PC-3 (cell line): Measurements from ENCODE around the gene HNRNPH1. TPM values are rescaled to one million over a fixed set of nuclear protein-coding genes. Genes with fewer than 3 reads are reported as not detected.

Experiments
- ATAC-seq: fragments of 200-7000 bp; cut with Tn5 transposase; 2 replicates; pipeline ENCODE4 v1.9.1; 2020; ENCODE audit warnings: mild to moderate bottlenecking, moderate library complexity
- BruUV-seq: library from RNA; stranded (reverse); fragments of 400-500 nt; replicated peaks from 2 replicates; lab custom pipeline; 2021; lab: Mats Ljungman, UMichigan
- CTCF ChIA-PET: fragments of 300-600 bp; sonication (Branson Sonifier 250); formaldehyde crosslinking; loops from one replicate; lab custom pipeline; 2022; ENCODE audit warnings: antibody characterized with exemption; lab: Charles Lee
- POLR2A ChIA-PET: fragments of 300-600 bp; sonication (Branson Sonifier 250); formaldehyde crosslinking; loops from one replicate; lab custom pipeline; 2022; ENCODE audit warnings: antibody characterized with exemption; ENCODE audit not compliant: unreplicated experiment; lab: Charles Lee
- DNase-seq: peaks from one replicate; pipeline ENCODE4 v3.0.0-alpha.2; 2015
- H2AFZ ChIP-seq: fragments of 300-600 bp; sonication (generic); 2 replicates; pipeline ENCODE4 v1.6.0; 2016; ENCODE audit warnings: antibody characterized with exemption, low read length
- H3F3A ChIP-seq: fragments of 300-600 bp; sonication (generic); one replicate; pipeline ENCODE4 v1.6.0; 2017; ENCODE audit warnings: antibody characterized with exemption, low read length, control low read depth, mild to moderate bottlenecking; ENCODE audit not compliant: unreplicated experiment
- H3K27ac ChIP-seq: fragments of 300-600 bp; sonication (generic); 2 replicates; pipeline ENCODE4 v1.5.1; 2016; ENCODE audit warnings: mild to moderate bottlenecking, low read length
- H3K27me3 ChIP-seq: fragments of 300-600 bp; sonication (generic); 2 replicates; pipeline ENCODE4 v1.6.1; 2016; ENCODE audit warnings: low read length, mixed read lengths
- H3K36me3 ChIP-seq: fragments of 300-600 bp; sonication (generic); 2 replicates; pipeline ENCODE4 v1.6.1; 2016; ENCODE audit warnings: low read depth, mixed run types, low read length, mixed read lengths
- H3K4me1 ChIP-seq: fragments of 300-600 bp; sonication (generic); 2 replicates; pipeline ENCODE4 v1.5.1; 2016; ENCODE audit warnings: low read length; ENCODE audit not compliant: insufficient read depth
- H3K4me2 ChIP-seq: fragments of 300-600 bp; sonication (generic); 2 replicates; pipeline ENCODE4 v1.6.0; 2016; ENCODE audit warnings: low read length
- H3K4me3 ChIP-seq: fragments of 300-600 bp; sonication (generic); 2 replicates; pipeline ENCODE4 v1.5.1; 2016; ENCODE audit warnings: mild to moderate bottlenecking, low read length, mixed read lengths
- H3K79me2 ChIP-seq: fragments of 300-600 bp; sonication (generic); 2 replicates; pipeline ENCODE4 v1.6.1; 2017; ENCODE audit warnings: low read length, mixed read lengths
- H3K9ac ChIP-seq: fragments of 300-600 bp; sonication (generic); 2 replicates; pipeline ENCODE4 v1.6.0; 2016; ENCODE audit warnings: mild to moderate bottlenecking, low read length
- H3K9me2 ChIP-seq: fragments of 300-600 bp; sonication (generic); replicated peaks from 2 replicates; pipeline ENCODE4 v1.6.1; 2016; ENCODE audit warnings: mixed run types, low read length, mixed read lengths
- H3K9me3 ChIP-seq: fragments of 300-600 bp; sonication (generic); 2 replicates; pipeline ENCODE4 v1.6.1; 2016; ENCODE audit warnings: low read length, mixed read lengths
- H4K20me1 ChIP-seq: fragments of 300-600 bp; sonication (generic); 2 replicates; pipeline ENCODE4 v1.6.1; 2016; ENCODE audit warnings: low read length, mixed read lengths
- EZH2 ChIP-seq: fragments of 300-600 bp; sonication (generic); IDR thresholded peaks from one replicate; pipeline ENCODE4 v1.6.1; 2017; ENCODE audit warnings: antibody characterized with exemption, mild to moderate bottlenecking, low read length; ENCODE audit not compliant: unreplicated experiment
- EZH2phosphoT487 ChIP-seq: fragments of 300-600 bp; sonication (generic); IDR thresholded peaks from 2 replicates; pipeline ENCODE4 v1.6.1; 2018; ENCODE audit warnings: mild to moderate bottlenecking, antibody characterized with exemption, low read length, borderline replicate concordance
- intact Hi-C: fragments of 100-400 bp; cut with micrococcal nuclease; formaldehyde crosslinking; loops from 2 replicates; pipeline ENCODE4 v1.9.0; 2023
- total RNA-seq: library from RNA; depleted of rRNA; stranded (reverse); fragments of >200 nt; gene quantifications from 2 replicates; pipeline ENCODE4 v1.2.3, GENCODE V29; 2014
- TF ChIP-seq, protein P1 (sequence below): fragments of 300-600 bp; sonication (generic); conservative IDR thresholded peaks from 2 replicates; pipeline ENCODE4 v1.5.1; 2017; ENCODE audit warnings: antibody characterized with exemption, low read depth, mild to moderate bottlenecking, low read length

The HNRNPH1 gene
- total RNA-seq, 1 experiment from 2014 or later = 533 TPM

DNA sequence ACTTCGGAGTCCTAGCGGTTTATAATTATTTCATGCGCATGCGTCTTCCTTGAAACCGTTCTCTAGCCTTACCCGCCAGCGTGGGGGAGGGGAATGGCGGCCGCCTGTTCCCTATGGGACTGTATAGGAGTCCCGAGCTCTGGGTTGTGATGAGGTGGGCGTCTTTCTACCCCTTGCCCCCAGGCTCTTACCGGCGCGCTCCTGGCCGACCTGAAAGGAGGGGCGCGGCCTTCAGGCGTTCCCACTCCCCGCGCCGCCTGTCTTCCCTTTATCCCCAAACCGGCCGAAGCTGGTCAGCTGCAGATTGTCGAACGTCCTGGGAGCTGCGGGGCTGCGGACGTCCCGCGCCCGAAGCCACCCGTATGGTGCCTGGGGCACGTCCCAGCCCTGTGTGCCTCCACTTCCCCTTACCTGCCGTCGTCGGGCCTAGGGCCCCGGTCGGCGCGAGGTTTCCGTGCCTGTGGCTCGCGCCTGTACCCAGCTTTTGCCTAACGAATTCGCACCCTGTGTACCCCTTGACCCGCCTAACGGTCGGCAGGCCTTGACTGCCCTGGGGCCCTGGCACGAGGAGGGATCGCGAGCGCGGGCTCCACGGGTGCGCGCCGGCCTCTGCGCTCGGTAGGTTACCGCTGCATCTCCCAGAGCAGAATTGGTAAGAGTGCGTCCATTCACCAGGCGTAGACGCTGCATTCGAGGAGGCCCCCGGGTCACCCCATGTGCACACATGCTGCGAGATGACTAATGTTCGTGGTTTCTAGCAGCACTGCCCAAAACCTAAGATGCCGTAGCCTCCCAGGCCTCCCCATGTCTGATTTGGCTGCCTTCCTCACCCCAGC lies 653 bp upstream of the HNRNPH1 start:
- ChIA-PET POLR2A (interaction anchor here (0.6 to 1.2 kb wide), 9 partner anchors 12 to 1417 kb away, joined by 3 to 10 read pairs (median 4); no protein-coding TSS in a partner anchor), CTCF (no interaction called here)
- peaks cover 43% of the 10 kb centered on the region for H3K79me2 ChIP-seq
- peak overlapping the region; percentile 71 for H2AFZ ChIP-seq
- no peaks in the 10 kb centered on the region for H3K9me2 ChIP-seq
- peak overlapping the region; percentile 67 for H3K27ac ChIP-seq
- DNase-seq (peak; percentile 71), ATAC-seq (peak; percentile 58)
- peaks cover 25% of the 10 kb centered on the region for H3K4me1 ChIP-seq
- H4K20me1 ChIP-seq = peaks cover 35% of the 10 kb centered on the region
- TF ChIP-seq EZH2phosphoT487 = no peak
- TF ChIP-seq, protein P1, sequence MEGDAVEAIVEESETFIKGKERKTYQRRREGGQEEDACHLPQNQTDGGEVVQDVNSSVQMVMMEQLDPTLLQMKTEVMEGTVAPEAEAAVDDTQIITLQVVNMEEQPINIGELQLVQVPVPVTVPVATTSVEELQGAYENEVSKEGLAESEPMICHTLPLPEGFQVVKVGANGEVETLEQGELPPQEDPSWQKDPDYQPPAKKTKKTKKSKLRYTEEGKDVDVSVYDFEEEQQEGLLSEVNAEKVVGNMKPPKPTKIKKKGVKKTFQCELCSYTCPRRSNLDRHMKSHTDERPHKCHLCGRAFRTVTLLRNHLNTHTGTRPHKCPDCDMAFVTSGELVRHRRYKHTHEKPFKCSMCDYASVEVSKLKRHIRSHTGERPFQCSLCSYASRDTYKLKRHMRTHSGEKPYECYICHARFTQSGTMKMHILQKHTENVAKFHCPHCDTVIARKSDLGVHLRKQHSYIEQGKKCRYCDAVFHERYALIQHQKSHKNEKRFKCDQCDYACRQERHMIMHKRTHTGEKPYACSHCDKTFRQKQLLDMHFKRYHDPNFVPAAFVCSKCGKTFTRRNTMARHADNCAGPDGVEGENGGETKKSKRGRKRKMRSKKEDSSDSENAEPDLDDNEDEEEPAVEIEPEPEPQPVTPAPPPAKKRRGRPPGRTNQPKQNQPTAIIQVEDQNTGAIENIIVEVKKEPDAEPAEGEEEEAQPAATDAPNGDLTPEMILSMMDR = no peak
- no peak for TF ChIP-seq EZH2
- H3K4me2 ChIP-seq = peak overlapping the region; percentile 95
- H3K36me3 ChIP-seq = peaks cover 35% of the 10 kb centered on the region
- peak overlapping the region; percentile 98 for H3K4me3 ChIP-seq
- no peaks in the 10 kb centered on the region for H3K27me3 ChIP-seq
- intact Hi-C loops = no loop called here
- no peaks in the 10 kb centered on the region for H3F3A ChIP-seq
- H3K9ac ChIP-seq = peak overlapping the region; percentile 84
- BruUV-seq = TSS peak; percentile 81
- no peaks in the 10 kb centered on the region for H3K9me3 ChIP-seq

DNA sequence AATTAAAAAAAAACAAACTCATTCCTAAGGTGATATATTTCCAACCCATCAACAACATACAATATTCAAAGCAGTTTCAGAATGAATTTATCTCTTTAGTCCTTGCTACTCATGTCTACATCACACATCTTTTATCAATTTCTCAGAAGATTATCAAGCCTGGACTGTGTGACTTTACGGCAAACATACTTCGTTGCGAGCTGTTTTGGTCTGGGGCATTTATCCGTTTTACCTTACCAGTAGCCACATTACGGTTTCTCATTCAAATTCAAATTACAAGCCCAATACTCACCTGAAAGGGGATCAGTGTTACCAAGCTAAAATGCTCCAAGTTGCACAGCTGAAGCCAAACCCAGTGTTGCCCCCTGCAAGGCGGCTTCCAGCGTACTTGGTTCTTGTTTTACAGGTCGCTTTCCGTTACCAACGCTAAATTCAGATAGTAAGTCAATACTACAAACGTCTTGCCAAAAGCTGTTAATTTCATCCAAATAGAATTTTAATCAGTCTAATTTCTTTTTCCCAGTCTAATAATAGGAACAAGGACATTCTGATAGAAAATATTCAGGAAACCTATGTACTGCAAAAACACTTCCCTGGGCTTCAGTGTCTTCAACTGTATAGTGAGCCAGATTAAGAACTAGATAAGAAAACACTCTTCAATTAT lies 1.8 kb downstream of the HNRNPH1 start:
- Histone ChIP-seq H3K27me3 (no peaks in the 10 kb centered on the region), H3K9ac (peak overlapping the region; percentile 70), H3F3A (peaks cover 11% of the 10 kb centered on the region), H4K20me1 (peaks cover 57% of the 10 kb centered on the region), H3K27ac (no peak overlapping the region), H3K36me3 (peaks cover 59% of the 10 kb centered on the region), H3K4me3 (peak overlapping the region; percentile 73), H3K4me2 (peak overlapping the region; percentile 91), H3K9me2 (no peaks in the 10 kb centered on the region), H2AFZ (no peak overlapping the region), H3K79me2 (peaks cover 66% of the 10 kb centered on the region), H3K9me3 (no peaks in the 10 kb centered on the region), H3K4me1 (peaks cover 26% of the 10 kb centered on the region)
- DNase-seq (no peak), ATAC-seq (no peak)
- ChIA-PET CTCF (no interaction called here), POLR2A (interaction anchor here (0.6 kb wide), 1 partner anchor 108 kb away, joined by 5 read pairs; no protein-coding TSS in a partner anchor)
- TSS peak; percentile 33 for BruUV-seq
- intact Hi-C loops = no loop called here
- no peak for TF ChIP-seq EZH2phosphoT487
- TF ChIP-seq, protein P1 = no peak
- TF ChIP-seq EZH2 = no peak
